Measurements from ENCODE around the gene KCNH2.
A peak's percentile ranks its signal among the peaks of the same experiment; 100 is the strongest.

Gene KCNH2

DNA sequence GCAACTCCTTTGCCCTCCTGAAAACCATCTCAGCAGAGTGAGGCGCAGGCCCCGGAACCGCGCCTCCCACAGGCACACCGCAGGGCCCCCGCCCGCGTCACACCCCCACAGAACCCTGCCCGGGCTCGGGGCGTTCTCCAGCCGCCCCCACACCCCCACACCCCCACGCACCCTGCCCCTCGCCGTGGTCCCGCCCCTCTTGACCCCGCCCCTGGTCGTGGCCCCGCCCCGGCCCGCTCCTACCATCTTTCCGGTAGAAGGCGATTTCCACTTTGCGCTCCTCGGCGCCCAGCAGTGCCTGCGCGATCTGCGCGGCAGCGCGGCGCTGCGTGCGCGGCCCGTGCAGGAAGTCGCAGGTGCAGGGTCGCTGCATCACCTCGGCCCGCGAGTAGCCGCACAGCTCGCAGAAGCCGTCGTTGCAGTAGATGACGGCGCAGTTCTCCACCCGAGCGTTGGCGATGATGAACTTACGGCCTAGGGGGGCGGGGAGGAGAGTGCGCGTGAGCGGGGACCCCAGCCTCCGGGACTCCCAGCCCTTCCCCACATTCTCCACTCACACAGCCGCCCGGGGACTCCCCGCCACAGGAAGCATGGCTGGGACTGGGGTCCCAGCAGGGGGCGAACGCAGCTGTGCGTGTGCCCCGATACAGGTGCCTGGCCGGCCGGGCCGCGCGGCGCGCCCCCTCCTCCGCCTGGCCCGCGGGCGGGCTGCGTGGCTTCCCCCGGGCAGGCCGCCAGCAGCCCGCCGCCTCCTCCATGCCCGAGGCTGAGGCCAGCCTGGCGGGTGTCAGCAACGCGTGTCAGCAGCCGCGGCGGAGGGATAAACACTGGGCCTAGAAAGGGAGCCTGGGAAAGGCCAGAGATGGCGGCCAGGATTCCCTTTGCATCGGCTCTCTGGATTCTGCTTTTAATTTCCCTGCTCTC is 3.4 kb downstream of the KCNH2 start:
- peak; percentile 84 for DNase-seq

DNA sequence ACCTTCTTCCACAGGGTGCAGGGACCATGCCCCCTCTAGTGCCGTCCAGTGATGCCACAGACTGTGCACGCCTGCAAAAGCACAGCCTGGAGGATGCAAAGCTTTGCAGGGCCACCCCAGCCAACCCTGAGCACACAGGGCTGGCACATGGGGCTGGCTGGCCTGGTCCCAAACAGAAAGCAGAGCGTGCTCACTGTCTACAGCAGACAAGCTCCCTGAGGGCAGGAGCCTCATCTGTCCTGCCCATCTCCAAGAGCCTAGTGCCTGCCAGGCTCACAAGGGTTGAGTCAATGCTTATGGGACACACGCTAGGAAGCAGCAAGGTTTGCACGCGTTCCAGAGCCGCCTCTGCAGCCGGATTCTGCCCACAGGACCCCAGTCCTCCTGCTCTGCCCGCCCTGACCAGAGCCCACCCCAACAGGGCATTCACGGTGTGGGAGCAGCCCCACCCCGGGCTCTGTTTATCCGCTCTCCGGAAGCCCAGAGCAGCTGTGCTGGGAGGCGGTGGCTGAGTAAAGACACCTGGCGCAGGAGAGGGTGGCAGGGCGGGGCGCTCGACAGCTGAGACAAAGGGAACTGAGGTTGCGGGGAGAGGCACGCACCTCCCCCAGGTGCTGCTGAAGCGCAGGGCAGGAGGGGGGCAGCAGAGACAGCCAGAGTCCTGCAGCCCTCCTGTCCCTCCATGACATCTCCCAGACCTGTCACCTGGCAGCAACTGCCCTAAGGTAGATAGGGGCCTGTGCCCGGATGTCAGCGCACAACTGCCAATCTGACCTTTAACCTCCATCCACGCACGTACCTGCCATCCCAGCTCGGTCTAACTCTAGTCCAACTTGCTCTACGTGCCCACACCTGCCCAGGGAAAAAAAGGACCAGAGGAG is 4.3 kb downstream of the KCNH2 start:
- peak; percentile 16 for DNase-seq

DNA sequence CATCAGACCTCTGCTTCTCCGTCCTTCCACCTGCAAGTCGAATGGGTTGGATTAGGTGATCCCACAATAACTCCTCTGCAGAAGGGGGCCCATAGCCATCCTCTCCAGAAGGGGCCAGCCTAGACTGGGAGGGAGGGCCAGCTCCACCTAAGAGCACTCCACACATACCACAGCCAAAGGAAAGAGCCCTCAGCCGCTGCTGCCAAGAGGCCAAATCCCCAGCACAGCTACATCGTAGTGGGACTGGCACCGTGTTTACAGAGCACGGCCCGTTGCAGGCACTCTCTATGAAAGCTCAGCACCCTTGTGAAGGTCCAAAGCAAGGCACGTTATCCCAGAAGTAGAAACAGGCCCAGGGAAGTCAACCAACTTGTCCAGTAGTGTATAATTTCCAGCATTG is 5.4 kb downstream of the KCNH2 start:
- no peak for DNase-seq

- DNase-seq, result no peak
These were observed 6.1 kb downstream of the KCNH2 start for GRCh38 chr7:150972023-150972468.

- DNase-seq, result no peak
These were observed 6.7 kb downstream of the KCNH2 start for GRCh38 chr7:150971242-150972022.

DNA sequence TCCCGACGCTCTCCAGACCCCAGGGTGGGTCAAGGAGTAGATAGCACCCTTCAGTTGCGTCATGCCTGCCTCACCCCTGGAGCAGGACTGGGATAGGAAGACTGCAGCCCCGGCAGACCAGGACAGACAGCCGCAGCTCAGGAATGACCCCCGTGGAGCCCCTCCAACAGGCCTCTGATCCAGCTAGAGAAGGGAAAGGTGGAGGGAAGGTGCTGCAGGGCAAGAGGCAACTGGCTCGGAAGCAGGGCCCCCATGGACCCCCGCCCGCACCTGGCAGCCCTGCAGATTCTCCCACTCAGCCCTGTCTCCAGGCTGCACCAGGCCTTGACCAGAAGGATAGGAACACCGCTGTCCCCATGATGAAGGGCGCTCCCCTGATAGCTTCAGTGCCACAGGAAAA is 7.7 kb downstream of the KCNH2 start:
- no peak for DNase-seq

DNA sequence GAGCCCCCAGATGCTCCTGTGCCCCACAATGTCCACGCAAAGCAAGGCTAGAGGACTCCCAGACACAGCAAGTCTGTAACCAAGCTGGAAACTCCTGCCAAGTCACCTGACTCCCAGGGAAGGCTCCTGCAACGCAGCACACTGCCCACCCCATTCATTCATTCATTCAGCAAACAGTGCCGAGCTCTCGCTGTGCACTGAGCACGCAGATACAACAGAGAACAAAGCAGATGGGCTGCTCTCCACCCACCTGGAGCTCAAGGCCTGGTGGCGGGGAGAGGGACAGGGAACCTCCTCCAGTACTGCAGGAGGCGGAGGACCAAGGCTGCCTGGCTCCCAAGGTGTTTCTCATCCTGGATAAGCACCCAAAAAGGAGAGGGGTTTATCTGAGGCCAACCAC is 8.6 kb downstream of the KCNH2 start:
- no peak for DNase-seq

DNA sequence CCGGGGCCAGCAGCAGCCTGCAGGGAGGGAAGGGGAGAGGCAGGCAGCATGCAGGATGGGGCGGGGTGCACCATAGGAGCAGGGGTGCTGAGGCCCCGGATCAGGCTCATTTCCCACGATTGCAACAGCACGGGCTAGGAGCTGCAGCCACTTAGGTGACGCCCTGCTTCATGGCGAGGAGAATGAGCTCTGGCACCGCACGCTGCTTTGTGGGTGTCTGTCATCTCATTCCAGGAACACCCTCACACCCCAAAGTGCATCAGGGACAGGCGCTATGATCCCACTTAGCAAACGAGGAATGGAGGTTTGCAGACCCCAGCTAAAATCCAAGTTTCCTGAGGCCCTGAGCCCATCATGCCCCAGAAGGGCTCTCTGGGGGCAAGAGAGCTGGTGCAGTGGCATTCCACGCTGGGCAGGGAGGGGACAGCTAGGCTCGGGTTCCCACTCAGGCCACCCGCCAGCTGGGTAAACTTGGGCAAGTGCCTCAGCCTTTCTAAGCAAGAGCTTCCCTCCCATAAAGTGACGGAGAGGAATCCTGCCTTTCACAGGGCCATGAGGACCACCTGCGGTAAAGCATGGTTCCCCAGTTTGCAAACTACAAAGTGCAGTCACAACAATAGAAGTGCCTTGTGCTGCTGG is 9.3 kb downstream of the KCNH2 start:
- no peak for DNase-seq

- no peak for DNase-seq
These were observed 9.9 kb downstream of the KCNH2 start for GRCh38 chr7:150968056-150968733.

- no peak for DNase-seq
These were observed 10.8 kb downstream of the KCNH2 start for GRCh38 chr7:150967349-150967748.

GRCh38 chr7:150966002-150966401 is 12.1 kb downstream of the KCNH2 start:
- DNase-seq, result no peak

- DNase-seq, result no peak
These were observed 12.8 kb downstream of the KCNH2 start for GRCh38 chr7:150965273-150965830.

DNA sequence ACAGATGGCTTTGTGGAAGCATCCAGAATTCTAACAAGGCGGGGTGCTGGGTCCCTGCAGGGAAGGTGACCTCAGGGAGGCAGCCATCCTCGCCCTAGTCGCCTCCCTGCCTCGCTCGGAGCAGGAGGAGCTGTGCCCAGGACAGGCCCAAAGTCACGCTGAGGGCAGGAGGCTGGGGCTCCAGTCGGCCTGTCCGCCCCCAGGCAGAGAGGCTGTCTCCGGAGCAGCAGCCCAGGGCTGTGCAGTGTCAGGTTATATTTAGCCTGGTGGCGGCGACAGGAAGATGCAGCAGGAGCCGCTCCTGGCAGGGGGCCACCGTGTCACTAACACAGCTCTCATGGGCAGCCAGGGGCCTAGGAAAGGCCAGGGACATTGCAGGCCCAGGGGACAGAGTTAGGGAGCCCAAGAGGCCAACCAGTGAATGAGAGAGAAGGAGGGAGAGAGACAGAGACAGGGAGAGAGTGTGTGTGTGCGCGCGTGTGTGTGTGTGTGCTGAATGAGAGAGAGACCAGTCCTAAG is 13.5 kb downstream of the KCNH2 start:
- DNase-seq, result no peak

DNA sequence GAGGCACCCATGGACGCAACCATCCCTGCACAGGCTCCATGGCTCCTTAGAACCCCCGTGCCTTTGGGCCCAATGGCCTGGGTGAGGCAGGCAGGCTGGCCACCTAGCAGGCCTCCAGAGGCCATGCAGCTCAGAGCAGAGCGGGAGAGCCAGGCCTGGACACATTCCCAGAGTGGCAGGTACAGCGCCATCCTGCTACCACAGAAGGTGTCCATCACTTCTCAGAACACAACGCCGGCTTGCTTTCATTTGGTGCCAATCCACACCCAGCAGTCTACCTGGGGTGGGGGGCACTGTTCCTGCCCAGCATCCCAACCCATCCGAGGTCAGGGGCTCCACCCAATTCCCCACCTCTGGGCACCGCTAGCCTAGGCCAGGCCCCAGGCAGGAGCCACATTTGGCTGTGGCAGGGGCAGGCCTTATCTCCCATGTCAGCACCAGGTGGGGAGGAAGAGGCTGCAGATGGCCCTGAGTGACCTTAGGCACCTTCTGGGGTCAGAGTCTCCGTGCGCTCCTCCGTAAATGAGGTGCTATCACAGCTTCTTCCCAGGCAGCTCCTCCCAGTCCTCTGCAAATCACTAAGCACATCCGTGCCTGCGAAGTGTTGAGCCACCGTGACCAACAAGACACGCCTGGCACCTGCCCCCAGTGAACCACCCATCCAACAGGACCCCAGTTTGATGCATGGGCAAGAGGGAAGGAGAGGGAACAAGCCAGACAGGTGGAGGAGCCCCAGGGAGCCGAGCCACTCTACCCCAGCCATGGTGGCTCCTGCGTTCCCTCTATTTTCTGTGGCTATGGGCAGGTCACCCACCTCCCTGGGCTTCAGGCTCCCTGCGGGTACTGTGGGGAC is 14.2 kb downstream of the KCNH2 start:
- no peak for DNase-seq

DNA sequence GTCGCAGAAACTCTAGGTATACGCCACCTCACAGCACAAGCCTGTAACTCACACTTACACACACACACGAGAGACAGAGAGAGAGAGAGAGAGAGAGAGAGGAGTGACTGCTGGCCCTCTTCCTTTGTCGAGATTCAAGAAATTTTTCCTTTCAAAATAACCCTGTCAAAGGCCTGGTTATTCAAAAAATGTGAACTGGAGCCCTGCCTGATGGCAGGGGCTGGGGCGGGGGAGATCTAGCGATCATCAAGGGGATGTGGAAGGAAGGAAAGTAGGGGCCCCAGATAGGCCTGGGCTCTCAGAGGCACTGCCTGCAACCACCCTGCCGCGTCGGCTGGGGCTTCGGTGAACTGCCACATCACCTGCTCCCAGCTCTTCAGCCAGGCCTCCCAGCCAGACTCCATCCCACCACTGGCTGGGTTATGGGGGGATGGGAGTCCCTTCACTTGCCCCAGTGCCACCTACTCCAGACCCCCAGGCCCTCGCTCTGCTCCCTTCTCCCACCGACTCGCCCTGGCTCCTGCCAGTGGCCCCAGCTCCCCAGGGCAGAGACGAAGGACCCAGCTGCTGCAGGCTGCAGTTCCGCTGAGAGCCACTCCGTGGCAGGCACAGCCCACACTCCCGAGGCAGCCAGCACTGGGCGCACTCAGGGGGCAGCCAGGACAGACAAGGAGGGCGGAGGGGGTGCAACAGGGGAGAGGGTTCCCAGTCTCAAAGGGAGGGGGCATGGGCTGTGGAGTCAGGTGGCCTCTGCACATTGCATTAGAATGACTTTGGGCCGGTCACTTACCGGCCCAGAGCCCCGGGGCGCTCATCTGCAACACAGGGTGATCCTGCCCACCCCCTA is 15.3 kb downstream of the KCNH2 start:
- DNase-seq, result peak; percentile 22

- no peak for DNase-seq
These were observed 15.9 kb downstream of the KCNH2 start for GRCh38 chr7:150962290-150962552.

DNA sequence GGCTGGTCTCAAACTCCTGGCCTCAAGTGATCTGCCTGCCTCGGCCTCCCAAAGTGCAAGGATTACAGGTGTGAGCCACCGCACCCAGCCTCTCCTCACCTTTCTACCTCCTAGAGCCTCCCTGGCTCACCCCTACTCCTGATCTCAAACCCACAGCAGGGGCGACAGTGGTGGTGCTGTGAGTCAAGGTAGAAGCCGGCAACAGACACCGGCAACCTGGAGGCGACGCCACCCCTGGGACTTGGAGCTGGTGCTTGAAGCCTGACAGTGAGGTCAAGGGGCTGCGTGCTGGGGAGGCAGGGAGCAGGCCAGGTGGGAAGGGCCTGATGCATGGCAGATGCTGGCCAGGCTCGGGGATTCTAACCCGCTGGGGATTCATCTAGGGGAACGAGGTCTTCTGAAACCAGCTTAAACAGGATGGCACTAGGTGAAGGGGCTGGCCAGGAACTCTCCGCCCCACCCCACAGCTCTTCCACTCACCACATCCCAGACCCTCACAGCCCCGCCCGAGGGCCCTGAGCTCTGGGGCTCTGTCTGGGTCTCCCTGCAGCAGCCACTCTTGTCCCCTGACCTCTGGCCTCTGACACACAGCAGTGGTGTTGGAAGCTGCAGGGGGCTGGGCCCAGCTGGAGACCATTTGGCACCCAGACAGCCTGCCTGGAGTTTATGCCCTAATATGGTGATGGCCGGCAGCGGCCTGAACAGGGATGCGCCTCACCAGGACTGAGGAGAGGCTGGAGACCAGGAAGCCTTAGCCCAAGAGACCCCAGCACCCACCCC is 16.4 kb downstream of the KCNH2 start:
- DNase-seq, result no peak
